Measurements from ENCODE around the gene FBXW11. TPM values are rescaled to one million over a fixed set of nuclear protein-coding genes. Genes with fewer than 3 reads are reported as not detected.

FBXW11 gene
- total RNA-seq, 2 experiments from 2014 or later, result 60.5 to 61.2 TPM

DNA sequence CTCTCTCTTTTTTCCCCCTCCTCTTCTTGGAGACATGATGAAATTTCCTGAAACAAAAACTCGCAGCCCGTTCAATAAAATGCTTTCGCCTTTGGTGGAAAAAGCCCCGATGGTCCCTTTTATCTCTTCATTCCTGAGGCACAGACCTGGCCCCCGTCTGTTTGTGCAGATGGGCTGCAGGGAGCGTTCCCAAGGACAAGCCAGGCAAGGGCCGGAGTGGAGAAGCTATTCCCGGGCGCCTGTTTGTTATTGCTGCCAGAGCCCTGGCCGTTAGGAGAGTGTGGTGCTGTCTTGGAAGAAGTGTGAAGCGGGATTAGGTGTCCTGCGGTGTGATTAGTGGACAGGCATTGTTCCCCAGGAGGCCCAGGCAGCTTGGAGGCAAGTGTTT, 149.0 kb downstream of the FBXW11 start:
- CTCF ChIA-PET, result no interaction called here
- POLR2A ChIA-PET, result no interaction called here

DNA sequence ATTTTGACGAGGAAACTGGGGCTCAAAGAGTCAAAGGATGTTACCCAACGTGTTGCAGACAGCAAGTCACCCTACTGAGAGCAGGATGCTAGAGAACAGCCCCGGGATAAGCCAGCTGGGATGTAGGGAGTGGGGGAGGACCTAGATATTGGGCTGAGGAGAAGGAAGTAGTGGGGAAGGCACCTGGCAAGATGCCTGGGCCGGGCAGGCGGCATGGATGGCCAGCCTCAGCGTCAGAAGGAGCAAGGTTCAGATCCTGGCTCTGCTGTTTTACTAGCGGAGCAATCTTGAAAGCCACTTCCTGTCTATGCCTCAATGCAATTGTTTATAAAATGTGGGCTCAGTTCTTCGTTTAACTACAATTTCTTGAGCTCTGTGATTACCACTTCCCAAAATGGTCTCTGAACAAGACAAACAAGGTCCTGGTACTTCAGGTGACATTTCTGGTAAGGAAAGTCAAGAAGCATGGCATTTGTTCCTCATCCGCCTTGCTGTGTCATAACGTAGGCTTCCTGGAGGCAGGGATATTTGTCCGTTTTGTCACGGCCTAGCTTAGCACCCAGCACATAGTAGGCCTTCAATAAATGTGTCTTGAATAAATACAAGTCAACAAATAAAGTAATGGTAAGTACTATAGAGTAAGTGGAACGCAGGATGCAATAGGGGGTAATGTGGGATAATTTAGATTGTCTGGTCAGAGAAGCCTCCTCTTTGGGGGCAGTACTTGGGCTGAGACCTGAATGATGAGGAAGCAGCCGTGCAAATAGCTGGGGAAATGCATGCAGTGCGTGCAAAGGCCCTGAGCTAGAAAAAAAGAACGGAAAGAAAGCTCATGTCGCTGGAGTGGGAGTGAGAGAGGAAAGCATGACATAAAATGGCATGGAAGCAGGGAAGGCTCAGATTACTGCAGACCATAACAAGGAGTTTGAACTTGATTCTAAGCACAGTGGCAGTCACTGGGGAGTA, 150.4 kb downstream of the FBXW11 start:
- POLR2A ChIA-PET, result no interaction called here
- CTCF ChIA-PET, result interaction anchor here (0.7 kb wide), 1 partner anchor 39 kb away, joined by 3 read pairs; no protein-coding TSS in a partner anchor

DNA sequence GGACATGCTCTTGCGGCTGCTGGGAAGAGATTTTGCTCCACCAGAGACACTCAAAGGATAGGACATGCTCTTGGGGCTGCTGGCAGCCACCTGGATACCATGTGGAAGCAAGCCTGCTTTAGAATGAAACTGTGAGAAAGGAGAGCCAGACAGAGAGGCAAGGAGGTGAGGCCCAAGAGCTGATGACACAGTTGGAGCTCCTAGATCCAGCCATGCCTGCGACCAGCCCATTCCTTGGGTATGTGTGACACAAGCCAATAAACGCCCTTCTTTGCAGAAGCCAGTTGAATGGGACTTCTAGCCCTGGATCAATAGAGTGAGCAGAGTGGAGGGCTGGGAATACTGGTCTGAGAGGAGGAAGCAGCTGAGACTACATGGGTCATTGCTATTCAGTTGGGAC, 151.2 kb downstream of the FBXW11 start:
- CTCF ChIA-PET, result no interaction called here

DNA sequence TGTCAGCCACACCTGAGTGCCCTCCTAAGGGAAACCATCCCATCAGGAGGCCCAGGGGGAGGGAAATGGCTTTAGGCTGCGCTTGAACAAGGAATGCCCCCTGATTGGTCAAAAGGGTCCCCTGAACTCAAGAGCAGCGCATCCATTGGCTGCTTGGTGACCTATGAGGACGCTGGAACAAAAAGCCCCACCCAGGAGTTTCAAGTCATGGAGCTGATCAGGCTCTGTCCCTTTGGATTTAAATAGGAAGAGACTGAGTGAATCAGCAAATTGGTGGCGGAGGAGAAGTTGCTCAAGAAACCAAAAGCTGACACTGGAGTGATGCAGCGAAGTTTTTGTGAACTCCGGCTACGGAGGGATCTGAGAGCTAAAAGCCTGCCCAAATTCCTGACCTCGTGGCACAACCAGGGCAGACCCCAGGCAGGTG, 154.2 kb downstream of the FBXW11 start:
- ChIA-PET CTCF (no interaction called here), POLR2A (no interaction called here)

More for the DNA sequence above, 151.2 kb downstream of the FBXW11 start:
- POLR2A ChIA-PET, result no interaction called here

DNA sequence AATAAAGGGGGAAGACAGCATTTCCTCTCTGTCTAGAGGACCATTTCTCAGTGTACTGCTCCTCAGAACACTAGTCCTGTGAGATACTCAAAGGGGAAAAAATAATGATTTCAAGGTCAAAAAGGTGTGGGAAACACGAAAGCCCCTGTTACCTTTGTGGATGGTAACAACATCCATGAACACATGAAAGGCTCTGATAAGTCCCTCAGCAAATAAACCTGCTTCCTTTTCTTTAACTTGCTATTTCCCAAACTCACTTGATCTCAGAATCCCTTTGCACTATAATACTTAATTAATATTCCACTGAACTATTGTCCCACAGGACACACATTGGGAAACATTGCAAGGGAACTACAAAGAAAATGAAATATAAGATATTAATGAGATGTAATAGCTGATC, 155.2 kb downstream of the FBXW11 start:
- ChIA-PET POLR2A (no interaction called here), CTCF (interaction anchor here (0.6 kb wide), 1 partner anchor 67 kb away, joined by 3 read pairs; no protein-coding TSS in a partner anchor)

DNA sequence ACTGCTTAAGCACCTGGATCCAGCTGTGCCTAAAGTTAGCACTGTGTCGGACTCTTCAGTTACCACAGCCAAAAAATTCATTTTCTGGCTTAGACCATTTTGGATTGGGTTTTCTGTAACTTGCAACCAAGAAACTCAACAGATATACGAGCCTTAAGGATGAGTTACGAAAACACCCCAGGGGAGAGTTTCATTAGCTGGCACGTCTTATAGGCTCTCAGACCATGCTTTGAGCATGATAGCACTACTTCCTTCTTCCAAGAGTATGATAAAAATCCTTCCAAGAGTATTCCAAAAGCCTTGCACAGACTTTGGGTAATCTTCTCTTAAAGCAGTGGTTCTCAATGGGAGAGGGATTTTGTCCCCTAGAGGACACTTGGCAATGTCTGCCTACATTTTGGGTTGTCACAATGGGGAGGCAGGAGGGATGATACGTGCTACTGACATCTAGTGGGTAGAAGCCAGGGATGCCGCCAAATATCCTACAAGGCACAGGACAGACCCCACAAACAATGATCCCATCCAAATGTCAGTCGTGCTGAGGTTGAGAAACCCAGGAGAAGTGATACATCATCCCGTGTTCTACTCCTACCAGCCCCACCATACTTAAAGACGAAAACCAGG, 156.0 kb downstream of the FBXW11 start:
- POLR2A ChIA-PET, result no interaction called here
- CTCF ChIA-PET, result no interaction called here

DNA sequence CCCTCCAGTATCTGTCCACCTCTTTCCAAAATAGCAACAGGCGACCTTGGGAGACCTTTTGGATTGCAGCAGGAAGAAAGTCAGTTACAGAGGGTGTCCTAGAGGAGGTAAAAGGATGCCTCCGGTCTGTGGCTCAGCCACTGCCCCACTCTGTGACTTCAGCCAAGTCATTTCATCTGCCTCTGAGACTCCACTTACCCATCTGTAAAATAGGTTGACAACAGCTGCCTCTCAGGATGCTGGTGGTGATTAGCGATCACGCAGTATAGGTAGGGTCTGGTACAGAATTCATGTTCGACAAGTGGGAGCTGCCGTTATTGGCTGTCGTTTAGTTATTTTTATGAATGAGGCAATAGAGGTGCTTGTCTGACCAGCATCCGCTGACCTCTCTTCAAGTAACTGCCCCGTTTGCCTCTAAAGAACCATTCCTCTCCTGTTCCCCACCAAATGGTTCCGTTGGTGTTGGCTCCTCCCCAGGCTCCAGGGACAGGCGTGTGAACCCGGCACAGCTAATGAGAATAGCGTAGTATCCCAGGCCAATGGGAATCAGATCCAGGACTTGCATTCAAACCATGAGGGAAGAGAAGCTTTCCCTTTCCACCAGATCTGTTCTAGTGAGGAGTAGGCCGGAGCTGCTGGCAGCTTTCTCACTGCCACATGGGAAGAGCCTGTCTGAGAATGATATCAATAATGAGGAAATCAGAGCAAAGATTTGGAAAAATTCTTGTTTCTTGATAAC, 156.7 kb downstream of the FBXW11 start:
- ChIA-PET CTCF (no interaction called here), POLR2A (no interaction called here)

DNA sequence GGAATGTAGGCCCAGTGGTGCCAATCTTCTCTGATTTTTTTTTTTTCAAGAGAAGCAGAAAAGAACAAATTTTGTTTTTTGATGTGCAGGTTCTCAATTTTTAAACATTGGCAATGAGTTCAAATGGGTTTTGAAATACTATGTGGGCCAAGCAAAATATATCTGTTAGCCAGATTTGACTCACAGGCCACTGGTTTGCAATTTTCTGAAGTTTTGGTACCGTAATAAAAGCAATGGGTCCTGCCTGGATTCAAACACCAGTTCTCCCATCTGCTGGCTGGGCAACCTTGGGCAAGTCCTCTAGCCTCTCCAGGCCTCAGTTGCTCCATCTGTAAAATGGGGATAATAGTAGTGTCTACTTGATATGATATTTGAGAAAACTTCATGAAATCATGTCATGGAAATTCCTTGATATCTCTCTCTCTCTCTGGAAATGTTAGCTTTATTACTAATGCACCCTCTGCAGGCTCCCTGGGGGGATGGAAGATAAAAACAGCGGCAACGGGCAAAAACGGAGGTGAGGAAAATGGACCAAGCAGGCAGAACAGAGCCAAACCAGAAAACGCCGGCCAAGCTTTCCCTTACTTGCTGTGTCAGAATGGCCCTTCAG, 157.4 kb downstream of the FBXW11 start:
- ChIA-PET POLR2A (no interaction called here), CTCF (interaction anchor here (0.7 kb wide), 1 partner anchor 10 kb away, joined by 3 read pairs; no protein-coding TSS in a partner anchor)

DNA sequence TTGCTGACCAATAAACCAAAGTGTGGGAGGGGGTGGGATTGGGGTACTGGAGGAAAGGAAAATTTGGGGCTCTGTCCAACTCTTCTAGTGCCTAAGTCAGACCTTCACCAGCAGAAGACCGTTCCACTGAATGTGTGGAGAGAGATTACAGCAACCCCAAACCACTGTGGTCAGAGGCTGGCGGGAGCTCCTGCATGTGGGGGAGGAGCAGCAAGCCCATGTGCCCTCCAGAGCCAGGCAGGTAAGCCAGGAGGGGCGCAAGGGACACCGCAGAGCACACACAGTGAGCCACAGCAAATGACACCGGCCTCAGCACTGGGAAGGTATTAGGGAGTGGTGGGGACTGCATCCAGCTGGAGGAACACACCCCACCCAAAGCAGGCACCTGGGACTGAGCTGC, 158.0 kb downstream of the FBXW11 start:
- ChIA-PET POLR2A (no interaction called here), CTCF (interaction anchor here (0.7 kb wide), 1 partner anchor 9 kb away, joined by 3 read pairs; no protein-coding TSS in a partner anchor)

DNA sequence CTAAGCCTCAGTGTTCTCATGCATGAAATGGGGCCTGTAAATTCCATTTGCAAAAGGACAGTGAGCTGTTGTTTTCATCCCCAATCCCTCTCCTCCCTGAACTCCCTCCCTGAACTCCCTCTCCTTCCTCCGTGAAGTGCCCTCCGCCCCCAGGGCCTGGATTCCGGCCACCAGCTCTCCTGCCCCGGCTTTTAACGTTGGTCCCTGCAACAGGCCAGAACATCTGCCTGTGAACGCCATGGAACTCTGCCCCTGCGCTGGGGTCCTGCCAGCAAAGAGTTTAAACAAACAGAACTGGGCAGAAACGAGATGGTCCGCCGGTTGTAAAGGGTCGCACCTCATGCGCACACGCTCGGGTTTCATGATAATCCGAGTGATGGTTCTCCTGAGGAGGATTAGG, 158.4 kb downstream of the FBXW11 start:
- ChIA-PET POLR2A (no interaction called here), CTCF (no interaction called here)

DNA sequence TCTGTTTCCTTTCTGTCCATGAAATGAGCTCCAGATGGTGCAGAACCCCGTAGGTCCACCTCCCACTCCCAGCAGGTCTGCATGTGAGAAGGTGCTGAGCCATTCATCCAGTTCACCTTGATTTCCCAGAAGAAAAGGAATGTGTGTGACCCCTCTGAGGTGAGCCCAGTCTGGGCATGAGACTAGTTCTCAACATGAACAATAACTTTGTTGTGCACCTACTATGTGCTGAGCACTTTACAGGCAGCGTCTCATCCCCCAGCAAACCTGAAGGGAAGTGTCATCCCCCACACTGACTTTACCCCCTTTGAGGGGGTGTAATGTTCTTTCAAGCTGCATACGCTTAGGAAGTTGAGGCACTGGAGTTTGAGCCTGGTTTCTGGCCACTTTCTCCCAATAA, 159.4 kb downstream of the FBXW11 start:
- CTCF ChIA-PET, result no interaction called here
- POLR2A ChIA-PET, result no interaction called here

DNA sequence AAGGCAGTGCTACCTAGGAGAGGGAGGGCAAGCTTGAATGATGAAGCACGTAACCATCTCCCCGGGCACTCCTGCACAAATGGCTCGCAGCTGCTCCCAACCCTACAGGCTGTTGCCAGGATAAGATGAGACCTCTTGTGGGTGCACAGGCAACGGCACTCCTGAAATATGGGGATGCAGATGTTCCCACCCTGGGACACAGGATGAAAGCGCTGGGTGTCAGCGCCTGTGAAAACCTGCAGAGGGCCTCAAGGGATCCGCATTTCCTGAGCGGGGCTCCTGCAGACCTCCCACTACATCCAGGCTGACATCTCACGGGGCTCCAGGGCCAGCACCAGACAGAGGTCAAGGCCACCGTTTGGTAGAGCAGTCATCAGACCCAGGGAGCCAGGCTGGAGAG, 160.1 kb downstream of the FBXW11 start:
- CTCF ChIA-PET, result no interaction called here

DNA sequence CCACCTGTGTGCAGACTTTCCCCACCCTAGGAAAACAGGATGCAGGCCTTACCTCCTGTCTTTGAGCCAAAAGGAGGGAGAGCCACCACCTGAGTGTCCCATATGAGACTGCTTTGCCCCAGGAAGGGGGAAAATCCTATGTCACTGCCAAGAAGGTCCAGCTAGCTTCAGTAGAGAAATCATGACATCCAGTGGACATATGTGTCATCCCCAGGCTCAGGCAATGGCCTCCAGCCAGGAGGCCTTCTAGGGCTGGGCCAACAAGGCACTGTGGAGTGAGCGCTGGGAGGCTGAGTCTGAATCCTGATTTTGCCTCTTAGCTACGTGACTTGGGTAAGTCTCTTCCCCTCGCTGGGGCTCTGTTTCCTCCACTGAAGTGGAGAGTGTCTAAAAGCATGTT, 160.6 kb downstream of the FBXW11 start:
- ChIA-PET CTCF (no interaction called here), POLR2A (interaction anchor here (0.5 kb wide), 1 partner anchor 37 kb away, joined by 3 read pairs; no protein-coding TSS in a partner anchor)

More for the DNA sequence above, 160.1 kb downstream of the FBXW11 start:
- POLR2A ChIA-PET, result no interaction called here

DNA sequence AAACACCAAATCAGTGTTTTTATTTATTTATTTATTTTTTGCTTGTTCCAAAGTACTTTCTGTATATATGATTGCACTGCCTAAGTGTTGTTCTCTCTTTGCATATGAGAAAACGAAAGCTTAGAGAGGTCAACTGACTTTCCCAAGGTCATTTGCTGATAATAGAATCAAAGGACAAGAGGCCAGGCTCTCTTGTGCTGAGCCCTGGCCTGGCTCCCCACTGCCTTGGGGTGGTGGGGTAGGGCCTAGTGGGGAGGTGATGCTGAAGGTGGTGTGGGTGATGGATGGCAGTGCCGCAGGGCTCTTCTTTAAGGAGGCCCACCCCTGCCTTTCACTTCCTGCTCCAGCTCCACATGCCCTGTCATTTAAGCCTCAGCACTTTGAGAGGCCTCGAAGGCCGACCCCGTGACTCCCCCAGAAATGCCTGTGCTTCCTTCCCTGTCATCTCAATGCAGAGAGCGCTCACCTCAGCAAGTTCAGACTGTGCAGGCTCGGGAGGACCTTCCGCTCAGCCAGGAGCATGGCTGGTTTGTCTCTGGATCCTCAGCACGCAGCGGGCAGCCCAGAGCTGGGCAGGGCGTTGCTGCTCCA, 161.3 kb downstream of the FBXW11 start:
- POLR2A ChIA-PET, result interaction anchor here (0.5 kb wide), 1 partner anchor 38 kb away, joined by 3 read pairs; no protein-coding TSS in a partner anchor
- CTCF ChIA-PET, result no interaction called here

DNA sequence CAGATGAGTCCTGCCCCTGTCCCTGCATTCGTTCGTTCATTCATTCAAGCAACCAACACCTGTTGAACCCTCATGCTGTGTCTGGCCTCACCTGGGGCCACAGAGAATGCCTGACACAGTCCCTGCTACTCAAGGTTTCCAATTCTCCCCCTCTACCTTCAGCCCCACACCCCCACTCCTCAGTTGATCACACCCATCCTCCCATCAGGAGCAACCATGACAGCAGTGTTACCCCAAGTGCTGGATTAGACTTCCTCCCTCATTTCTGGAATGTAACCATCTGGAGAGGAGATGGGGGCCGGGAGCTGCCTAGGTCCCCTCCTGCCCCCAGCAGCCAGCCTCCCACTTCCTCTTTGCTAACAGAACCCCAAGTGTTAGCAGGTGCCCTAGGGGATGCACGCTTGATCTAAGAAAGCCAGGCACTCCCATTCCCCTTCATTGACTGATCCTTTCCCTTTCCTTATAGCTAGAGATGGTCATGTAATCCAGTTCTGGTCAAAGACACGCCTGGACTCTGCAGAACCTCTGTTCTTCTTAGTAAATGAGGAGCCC, 163.6 kb downstream of the FBXW11 start:
- ChIA-PET POLR2A (no interaction called here), CTCF (no interaction called here)

DNA sequence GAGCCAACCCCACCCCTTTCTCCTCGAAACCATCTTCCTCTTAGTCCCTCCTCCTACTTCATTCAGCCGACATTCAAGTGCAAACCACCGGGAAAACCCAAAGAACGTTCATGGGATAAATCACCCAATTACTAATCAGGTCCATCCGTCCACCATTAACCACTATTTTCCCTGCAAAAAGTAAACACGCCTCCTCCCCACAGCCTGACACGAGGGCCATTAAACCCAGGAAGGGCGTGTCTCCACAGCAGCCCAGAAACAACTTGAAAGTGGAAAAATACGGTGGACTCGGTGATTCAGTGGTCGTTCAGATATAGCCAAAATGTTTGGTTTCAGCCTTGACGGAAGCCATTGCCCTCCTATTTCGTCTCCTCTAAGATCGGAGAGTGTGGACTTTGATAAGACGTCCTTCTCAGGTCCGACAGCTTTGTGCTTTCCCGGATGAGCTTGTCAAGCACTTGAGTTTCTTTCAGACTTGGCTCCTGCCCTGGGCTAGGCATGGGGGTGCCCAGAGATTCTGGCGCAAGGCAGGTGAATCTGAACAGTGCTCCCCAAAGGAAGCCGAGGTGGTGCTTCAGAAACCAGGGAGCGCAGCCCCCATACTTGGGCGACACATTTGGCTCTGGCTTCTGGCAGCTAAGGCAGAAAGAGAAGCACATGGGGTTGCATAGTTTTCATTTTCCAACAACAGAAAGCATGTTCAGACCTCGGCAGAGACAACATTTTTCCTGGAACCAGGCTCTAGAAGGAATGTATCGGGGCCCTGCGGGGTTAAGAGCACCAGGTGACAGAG, 164.3 kb downstream of the FBXW11 start:
- ChIA-PET CTCF (no interaction called here), POLR2A (no interaction called here)

DNA sequence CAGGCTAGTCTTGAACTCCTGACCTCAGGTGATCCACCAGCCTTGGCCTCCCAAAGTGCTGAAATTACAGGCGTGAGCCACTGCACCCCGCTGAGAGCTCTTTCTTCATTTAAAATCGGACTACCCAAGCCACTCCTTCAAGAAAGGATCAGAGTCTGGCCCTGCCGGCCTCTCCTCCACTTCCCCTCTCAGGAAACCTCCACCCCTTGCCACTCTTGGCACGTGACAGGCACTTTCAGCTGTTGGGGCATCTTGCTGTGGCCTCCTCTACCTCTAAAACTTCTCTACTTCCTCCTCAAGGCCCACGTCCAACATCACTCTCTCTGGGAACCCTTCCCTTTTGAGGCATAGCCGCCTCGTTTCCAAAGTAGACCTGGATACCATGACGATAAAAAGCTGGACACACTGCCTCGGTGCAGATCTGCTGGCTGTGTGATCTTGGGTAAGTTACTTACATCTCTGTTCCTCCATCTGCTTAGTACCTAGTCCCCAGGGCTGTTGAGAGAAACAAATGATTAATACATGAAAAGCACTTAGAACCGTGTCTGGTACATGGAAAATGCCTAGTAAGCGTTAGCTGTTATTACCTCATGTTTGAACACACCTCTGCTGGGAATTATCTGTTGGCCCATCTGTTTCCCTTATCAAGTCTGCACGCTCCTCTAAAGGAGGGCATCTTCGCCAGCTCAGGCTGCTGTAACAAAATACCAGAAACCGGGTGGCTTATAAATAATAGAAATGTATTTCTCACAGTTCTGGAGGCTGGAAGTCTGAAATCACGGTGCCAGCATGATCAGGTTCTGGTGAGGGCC, 165.5 kb downstream of the FBXW11 start:
- ChIA-PET POLR2A (no interaction called here), CTCF (interaction anchor here (0.9 kb wide), 1 partner anchor 20 kb away, joined by 3 read pairs; no protein-coding TSS in a partner anchor)

DNA sequence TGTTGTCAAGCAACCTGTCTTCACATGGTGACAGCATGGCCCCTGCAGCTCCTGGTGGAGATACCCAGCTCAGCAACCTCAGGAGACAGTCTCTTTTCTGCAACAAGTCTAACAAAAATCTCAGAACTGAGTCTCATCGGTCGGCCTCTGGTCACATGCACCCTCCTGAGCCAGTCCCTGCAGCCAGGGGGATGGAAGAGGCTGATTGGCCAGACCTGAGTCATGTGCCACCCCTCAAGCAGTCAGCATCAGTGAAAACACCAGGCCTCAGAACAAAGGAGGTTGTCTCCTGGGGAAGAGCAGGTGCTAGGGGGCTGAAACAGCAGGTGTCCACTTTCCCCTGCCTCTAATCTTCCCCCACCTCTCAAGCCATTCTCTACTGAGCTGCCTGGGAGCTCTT, 166.4 kb downstream of the FBXW11 start:
- POLR2A ChIA-PET, result no interaction called here

More for the DNA sequence above, 166.4 kb downstream of the FBXW11 start:
- CTCF ChIA-PET, result no interaction called here

Data from activated CD8-positive, alpha-beta memory T cell treated with anti-CD3 and anti-CD28 coated beads for 36 hours (primary cell).